Neutrophil (primary cell): ENCODE data around the gene ZNF784.

Source experiments
- H3K27ac ChIP-seq: fragments of 200-600 bp; sonication (generic); 2 replicates; pipeline ENCODE4 v1.5.1; 2016; ENCODE audit warnings: mild to moderate bottlenecking, moderate library complexity
- H3K27me3 ChIP-seq: fragments of 200-600 bp; sonication (generic); 2 replicates; pipeline ENCODE4 v1.6.0; 2016; ENCODE audit warnings: mild to moderate bottlenecking
- H3K36me3 ChIP-seq: fragments of 200-600 bp; sonication (generic); 2 replicates; pipeline ENCODE4 v1.5.1; 2017
- H3K4me1 ChIP-seq, 2 experiments: fragments of 200-600 bp in 1 of 2; sonication (generic) in 1 of 2; 1 replicate in 1 of 2; 2 replicates in 1 of 2; pipeline versions ENCODE4 v1.5.1 to v1.6.1; 2013 to 2016; ENCODE audit warnings: low read depth in 1 of 2, low read length in 1 of 2, mild to moderate bottlenecking in 1 of 2, moderate library complexity in 1 of 2; ENCODE audit not compliant: control insufficient read depth in 1 of 2, insufficient read depth in 1 of 2
- H3K4me3 ChIP-seq, 2 experiments: fragments of 200-600 bp in 1 of 2; sonication (generic) in 1 of 2; 1 replicate in 1 of 2; 2 replicates in 1 of 2; pipeline ENCODE4 v1.5.1; 2013 to 2016; ENCODE audit warnings: low read depth in 1 of 2, low read length in 1 of 2, mild to moderate bottlenecking in 1 of 2, moderate library complexity in 1 of 2
- H3K9me3 ChIP-seq: fragments of 200-600 bp; sonication (generic); 2 replicates; pipeline ENCODE4 v1.5.1; 2016
- TF ChIP-seq, protein P1 (sequence below): fragments of 200-600 bp; sonication (generic); IDR thresholded peaks from 2 replicates; pipeline ENCODE4 v1.5.1; 2016; ENCODE audit warnings: antibody characterized with exemption

ZNF784 gene

DNA sequence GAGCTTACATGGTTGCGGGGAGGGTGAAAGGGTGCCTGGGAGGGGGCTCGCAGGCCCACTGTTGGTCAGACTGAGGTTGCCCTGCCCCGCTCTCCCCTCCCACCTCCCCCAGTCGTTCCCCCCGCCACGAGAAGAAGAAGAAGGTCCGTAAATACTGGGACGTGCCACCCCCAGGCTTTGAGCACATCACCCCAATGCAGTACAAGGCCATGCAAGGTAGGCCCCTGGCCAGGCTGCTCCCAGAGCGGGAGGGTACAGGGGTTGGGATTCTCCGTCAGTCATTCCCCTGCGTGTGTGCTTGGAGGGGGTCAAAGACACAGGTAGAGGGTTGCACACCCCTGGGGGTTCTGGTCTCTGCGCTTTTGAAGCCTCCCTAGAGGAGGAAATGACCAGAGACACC is 36.0 kb upstream of the ZNF784 start:
- peaks cover 74% of the 10 kb centered on the region for H3K36me3 ChIP-seq
- TF ChIP-seq, protein P1, sequence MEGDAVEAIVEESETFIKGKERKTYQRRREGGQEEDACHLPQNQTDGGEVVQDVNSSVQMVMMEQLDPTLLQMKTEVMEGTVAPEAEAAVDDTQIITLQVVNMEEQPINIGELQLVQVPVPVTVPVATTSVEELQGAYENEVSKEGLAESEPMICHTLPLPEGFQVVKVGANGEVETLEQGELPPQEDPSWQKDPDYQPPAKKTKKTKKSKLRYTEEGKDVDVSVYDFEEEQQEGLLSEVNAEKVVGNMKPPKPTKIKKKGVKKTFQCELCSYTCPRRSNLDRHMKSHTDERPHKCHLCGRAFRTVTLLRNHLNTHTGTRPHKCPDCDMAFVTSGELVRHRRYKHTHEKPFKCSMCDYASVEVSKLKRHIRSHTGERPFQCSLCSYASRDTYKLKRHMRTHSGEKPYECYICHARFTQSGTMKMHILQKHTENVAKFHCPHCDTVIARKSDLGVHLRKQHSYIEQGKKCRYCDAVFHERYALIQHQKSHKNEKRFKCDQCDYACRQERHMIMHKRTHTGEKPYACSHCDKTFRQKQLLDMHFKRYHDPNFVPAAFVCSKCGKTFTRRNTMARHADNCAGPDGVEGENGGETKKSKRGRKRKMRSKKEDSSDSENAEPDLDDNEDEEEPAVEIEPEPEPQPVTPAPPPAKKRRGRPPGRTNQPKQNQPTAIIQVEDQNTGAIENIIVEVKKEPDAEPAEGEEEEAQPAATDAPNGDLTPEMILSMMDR: no peak
- no peak overlapping the region for H3K27ac ChIP-seq
- H3K4me3 ChIP-seq: no peak overlapping the region
- no peaks in the 10 kb centered on the region for H3K27me3 ChIP-seq
- H3K4me1 ChIP-seq: peaks cover 25 to 30% of the 10 kb centered on the region in 2 experiments
- no peaks in the 10 kb centered on the region for H3K9me3 ChIP-seq

DNA sequence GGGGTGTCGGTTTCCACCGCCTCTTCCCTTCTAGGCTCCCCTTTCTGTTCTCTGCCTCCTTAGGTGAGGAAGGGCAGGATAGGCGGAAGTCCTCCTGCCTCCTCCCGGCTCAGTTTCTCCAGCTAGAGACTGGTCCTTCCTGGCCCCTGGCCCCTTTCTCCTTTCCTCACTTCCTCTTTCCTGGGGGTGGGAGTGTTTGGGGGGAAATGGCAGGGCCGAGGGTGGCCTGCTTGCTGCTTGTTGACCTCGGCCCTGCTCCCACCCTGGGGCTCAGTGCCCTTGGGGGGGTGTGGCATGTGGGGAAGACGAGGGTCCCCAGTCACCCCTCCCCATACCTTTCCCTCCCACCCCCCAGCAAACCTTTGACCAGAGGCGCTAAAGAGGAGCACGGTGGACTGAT is 35.5 kb upstream of the ZNF784 start:
- Histone ChIP-seq H3K36me3 (peaks cover 68% of the 10 kb centered on the region), H3K9me3 (no peaks in the 10 kb centered on the region), H3K27me3 (no peaks in the 10 kb centered on the region), H3K4me3 (no peak overlapping the region), H3K4me1 (peaks cover 25 to 30% of the 10 kb centered on the region in 2 experiments), H3K27ac (peak overlapping the region; percentile 33)
- TF ChIP-seq, protein P1: no peak

DNA sequence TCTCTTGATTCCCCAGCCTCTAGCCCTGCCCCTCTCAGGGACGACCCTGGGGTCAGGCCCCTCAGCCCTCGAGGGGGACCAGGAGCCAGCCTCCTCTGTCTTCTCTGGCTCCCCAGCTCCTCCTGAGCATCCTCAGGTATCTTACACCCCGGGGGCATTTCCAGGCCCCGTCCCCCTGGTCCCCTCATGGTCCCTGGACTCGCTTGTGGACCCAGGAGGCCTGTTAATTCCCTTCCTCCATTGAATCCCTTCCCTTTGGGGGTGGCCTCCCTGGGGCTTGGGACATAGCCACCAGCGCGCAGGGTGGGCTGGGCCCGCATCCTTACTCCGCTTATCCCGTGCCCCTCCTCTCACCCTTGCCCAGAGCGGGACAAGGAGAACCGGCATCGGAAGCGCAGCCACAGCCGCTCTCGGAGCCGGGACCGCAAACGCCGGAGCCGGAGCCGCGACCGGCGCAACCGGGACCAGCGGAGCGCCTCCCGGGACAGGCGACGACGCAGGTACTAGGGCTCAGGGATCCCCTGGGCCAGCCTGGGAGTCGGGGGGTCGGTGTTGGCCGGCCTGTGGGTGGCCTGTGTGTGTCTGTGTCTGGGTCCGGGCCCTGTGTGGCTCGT is 34.6 kb upstream of the ZNF784 start:
- TF ChIP-seq, protein P1: no peak
- Histone ChIP-seq H3K27me3 (no peaks in the 10 kb centered on the region), H3K4me1 (peaks cover 25 to 30% of the 10 kb centered on the region in 2 experiments), H3K9me3 (no peaks in the 10 kb centered on the region), H3K4me3 (no peak overlapping the region), H3K36me3 (peaks cover 59% of the 10 kb centered on the region), H3K27ac (no peak overlapping the region)

DNA sequence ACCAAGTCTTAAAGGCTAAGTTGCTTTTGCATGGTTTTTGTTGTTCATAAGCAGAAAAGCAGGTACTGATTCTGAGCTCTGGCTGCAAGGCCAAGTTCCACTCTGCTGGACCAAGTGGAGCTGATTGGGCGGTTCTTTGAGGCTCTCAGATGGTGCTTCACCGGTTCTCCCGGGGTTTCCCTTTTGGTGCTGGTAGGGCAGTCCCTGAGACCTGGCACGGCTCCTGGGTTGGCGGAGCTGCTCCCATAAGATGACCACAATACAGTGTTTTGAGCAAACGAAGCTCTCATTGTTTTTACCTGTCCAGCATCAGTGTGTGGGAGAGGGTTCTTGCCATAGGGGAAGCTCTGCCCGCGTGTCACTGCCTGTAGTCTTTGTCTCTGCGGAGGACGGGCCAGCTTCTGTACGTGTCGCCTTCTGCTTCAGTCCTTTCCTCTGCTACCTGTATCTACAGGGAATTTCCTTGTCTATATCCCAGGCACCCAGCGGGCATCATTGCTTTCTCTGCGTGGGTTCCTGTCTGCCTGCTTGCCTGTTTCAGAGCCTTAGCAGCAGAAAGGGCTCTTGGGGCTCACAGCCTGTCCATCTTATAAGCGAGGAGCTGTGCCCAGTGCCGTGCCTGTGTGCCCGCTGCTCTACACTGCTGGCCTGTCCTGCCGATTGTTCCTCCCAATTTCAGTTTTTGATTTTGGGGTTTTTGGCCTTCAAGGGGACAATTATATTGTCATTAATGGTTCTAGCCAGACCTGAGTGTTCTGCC is 32.8 kb upstream of the ZNF784 start:
- peaks cover 29 to 36% of the 10 kb centered on the region in 2 experiments for H3K4me1 ChIP-seq
- H3K9me3 ChIP-seq: no peaks in the 10 kb centered on the region
- peaks cover 42% of the 10 kb centered on the region for H3K36me3 ChIP-seq
- peak overlapping the region; percentile 27 for H3K27ac ChIP-seq
- H3K4me3 ChIP-seq: no peak overlapping the region
- no peaks in the 10 kb centered on the region for H3K27me3 ChIP-seq
- TF ChIP-seq, protein P1: no peak

DNA sequence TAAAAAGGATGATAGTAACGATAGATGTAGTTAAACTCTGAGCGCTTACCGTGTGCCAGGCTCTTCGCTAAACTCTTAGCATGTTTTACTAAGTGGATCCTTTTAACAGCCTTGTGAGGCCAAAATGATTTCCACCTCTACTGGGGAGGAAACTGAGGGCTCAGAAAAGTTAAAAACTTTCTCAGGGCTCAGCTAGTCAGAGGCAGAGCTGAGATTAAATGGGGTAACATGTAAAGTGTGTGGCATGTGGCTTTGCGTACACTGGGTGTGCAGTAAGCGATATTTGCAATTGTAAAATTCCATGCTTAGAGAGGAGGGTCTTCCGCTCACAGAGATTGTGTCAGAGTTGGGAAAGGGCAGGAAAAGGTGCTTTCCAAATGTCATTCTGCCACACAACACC is 32.2 kb upstream of the ZNF784 start:
- TF ChIP-seq, protein P1: no peak
- Histone ChIP-seq H3K4me1 (peaks cover 29 to 36% of the 10 kb centered on the region in 2 experiments), H3K4me3 (peak overlapping the region in 1 of 2 experiments; percentile 100), H3K27me3 (no peaks in the 10 kb centered on the region), H3K27ac (peak overlapping the region; percentile 27), H3K36me3 (peaks cover 35% of the 10 kb centered on the region), H3K9me3 (no peaks in the 10 kb centered on the region)
